Vagina (tissue), 2 donors: Measurements from ENCODE around the gene ELP5.

ENCODE experiments used
- POLR2A ChIP-seq, 2 donors: fragments of 450-650 bp; IDR thresholded peaks; one replicate each; pipeline ENCODE4 v1.6.1; 2017; ENCODE audit warnings: antibody characterized with exemption in 2 of 2, mild to moderate bottlenecking in 2 of 2, moderate library complexity in 2 of 2
- TF ChIP-seq, protein P1 (sequence below), 3 experiments: fragments of 450-650 bp in 2 of 3; fragments of 200-600 bp in 1 of 3; sonication (generic) in 1 of 3; IDR thresholded peaks; one replicate each; pipeline ENCODE4 v1.5.1; 2017 to 2019; ENCODE audit warnings: antibody characterized with exemption in 3 of 3, mild to moderate bottlenecking in 2 of 3, moderate library complexity in 2 of 3

DNA sequence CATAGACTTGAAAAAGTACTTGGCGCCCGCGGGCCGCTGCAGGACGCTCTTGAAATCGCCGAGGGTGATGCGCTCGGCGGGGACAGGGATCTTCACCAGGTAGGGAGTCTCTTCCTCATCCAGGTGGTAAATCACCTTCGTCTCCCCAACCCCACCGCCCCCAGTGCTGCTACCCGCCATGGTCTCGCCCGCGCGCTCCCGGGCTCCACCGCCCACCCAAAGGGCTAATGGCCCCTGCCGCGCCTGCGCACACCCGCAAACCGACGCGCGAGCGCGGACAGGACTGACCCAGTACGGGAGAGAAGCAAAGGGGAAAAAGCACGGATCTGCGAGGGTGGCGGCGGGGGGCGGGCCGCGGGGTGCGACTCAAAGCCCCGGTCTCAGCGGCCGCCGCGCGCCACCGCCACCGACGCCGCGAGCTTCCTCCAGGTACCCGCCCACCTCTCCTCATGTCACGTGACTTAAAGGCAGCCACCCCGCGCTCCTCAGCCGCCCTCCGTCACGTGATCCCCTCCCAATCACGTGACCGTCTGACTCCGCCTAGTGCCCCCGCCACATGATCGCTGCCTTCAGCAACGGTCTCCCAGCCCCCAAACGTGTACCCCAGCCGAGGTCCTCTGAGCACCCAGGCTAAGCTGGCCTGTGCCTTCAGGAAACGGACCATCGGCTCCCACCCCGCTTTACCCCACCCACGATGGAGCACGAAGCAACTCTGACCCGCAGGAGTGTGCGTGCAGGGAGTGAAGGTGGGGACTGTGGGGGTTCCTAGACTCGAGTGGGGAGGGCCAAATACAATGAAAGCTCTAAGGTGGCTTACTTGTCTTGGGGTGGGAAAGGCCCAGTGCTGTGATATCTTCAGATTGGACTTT, 17.7 kb upstream of the ELP5 start, which contains the start of gene DVL2:
- TF ChIP-seq POLR2A (IDR thresholded peaks at IDR 0.05), result peak in 1 of 2 donors; percentile 86
- TF ChIP-seq, protein P1, sequence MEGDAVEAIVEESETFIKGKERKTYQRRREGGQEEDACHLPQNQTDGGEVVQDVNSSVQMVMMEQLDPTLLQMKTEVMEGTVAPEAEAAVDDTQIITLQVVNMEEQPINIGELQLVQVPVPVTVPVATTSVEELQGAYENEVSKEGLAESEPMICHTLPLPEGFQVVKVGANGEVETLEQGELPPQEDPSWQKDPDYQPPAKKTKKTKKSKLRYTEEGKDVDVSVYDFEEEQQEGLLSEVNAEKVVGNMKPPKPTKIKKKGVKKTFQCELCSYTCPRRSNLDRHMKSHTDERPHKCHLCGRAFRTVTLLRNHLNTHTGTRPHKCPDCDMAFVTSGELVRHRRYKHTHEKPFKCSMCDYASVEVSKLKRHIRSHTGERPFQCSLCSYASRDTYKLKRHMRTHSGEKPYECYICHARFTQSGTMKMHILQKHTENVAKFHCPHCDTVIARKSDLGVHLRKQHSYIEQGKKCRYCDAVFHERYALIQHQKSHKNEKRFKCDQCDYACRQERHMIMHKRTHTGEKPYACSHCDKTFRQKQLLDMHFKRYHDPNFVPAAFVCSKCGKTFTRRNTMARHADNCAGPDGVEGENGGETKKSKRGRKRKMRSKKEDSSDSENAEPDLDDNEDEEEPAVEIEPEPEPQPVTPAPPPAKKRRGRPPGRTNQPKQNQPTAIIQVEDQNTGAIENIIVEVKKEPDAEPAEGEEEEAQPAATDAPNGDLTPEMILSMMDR (IDR thresholded peaks at IDR 0.05), result peak in 1 of 3 experiments; percentile 6
